GM19025 (cell line): ENCODE measurements around the gene ASMTL.
"Not testable (repeated sequence)": the region's sequence is repeated elsewhere in the genome, so short reads cannot be mapped to it uniquely, and the experiment has no call there.

Experiments used
- ATAC-seq: cut with Tn5 transposase; IDR thresholded peaks from one replicate; pipeline ENCODE4 v1.9.1; 2021; ENCODE audit warnings: mild to moderate bottlenecking, low read depth, moderate library complexity; ENCODE audit not compliant: unreplicated experiment

Gene ASMTL

DNA sequence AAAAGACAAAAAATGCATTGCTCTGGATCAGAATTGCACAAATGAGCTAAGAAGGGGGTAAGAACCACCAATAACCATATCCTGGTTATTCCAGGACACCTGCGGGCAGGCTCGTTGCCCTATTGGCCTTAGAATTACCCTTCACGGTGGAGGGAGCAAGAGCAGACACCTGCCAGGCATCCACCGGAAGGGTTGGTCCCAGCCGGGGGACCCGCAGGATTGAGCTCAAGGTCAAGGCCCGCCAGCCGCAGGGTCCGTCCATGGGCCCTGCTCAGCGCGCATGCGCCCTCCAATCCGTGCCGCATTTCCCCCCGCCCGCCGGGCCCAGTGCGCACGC is 61.4 kb downstream of the ASMTL start:
- ATAC-seq: no peak

DNA sequence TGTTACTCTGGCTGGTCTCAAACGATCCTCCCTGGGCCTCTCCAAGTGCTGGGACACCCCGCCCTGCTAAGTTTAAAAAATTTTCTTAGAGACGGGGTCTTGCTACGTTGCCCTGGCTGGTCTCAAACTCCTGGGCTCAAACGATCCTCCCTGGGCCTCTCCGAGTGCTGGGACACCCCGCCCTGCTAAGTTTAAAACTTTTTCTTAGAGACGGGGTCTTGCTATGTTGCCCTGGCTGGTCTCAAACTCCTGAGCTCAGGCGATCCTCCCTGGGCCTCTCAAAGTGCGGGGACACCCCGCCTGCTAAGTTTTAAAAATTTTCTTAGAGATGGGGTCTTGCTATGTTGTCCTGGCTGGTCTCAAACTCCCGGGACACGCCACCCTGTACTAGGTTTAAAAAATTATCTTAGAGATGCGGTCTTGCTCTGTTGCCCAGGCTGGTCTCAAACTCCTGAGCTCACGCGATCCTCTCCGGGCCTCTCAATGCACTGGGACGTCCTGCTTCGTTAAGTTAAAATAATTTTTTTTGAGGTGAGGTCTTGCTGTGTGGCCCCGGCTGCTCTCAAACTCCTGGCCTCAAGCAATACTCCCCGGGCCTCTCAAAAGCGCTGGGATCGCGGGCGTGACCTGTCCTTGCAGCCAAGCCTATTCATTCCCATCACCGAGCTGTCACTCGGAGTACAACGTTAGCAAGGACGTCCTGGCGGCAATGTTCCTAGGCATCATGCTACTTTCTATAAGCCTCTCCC is 61.9 kb downstream of the ASMTL start:
- no peak for ATAC-seq

DNA sequence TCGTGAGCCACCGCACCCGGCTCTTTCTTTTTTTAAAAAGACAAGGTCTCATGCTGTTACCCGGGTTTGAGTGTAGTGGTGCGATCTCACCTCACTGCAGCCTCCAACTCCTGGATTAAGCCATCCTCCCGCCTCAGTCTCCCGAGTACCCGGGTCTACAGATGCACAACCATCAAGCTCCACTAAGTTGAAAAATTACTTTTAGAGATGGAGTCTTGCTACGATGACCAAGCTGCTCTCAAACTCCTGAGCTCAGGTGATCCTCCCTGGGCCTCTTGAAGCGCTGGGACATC is 62.8 kb downstream of the ASMTL start:
- no peak for ATAC-seq

DNA sequence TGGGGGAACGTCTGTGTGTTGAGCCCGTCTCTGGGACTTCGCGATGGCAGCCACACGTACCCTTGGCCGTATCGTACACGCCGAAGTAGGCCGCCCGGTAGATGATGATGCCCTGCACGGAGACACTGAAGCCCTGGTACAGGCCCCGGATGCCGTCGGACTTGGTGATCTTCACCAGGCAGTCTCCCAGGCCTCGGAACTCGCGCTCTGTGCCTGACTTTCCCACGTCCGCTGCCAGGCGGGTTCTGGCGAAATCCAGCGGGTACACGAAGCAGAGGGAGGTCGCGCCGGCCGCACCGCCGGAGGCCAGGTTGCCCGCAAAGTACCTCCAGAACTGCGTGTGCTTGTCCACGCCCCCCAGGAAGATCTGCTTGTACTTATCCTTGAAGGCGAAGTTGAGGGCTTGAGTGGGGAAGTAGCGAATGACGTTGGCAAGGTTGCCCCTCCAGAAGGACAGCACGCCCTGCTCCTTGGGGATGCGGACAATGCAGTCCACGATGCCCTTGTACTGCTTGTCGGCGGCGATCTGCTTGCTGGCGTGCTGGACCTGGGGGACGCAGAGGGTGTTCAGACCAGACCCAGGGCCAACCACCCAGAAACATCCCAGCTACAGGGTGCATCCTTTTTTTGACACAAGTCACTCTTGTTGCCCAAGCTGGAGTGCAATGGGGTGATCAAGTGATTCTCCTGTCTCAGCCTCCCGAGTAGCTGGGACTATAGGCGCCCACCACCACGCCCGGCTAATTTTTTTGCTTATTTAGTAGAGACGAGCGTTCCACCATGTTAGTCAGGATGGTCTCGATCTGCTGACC is 63.3 kb downstream of the ASMTL start:
- ATAC-seq: no peak

DNA sequence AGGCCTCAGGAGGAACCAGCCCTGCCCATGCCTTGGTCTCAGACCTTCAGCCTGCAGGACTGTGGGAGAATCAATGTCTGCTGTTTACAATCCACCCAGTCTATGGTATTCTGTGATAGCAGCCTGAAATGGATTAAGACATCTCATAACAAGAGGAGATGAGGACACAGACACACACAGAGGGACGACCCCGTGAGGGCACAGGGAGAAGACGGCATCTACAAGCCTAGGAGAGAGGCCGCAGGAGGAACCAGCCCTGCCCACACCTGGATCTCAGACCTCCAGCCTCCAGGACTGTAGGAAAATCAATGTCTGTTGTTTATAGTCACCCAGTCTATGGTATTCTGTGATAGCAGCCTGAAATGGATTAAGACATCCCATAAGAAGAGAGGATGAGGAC is 64.1 kb downstream of the ASMTL start:
- no peak for ATAC-seq

DNA sequence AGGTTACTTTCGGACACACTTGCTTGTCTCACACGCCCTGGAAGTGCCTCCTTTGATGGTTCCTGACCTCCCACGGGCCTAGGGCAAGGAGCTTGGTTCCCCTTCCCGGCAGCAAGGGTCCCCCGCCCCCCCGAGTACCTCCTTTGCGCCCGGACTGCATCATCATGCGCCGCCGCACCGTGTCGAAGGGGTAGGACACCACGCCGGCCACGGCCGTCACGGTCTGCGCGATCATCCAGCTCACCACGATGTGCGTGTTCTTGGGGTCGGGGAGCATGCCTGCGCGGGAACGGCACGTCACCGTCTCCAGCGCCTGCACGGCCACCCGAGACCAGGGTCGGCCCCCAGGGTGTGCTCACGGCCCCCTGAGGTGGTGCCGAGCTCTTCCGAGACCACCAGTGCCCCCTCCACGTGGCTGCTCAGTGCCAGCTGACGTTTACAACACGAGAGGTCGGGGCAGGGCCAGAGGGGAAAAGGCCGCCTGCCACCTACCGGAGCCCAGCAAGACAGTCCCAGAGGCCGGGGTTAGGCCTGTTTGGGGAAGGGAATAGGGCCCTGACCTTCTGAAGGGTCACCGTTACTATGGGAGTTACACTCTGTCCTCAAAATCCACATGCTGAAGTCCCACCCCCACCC is 65.5 kb downstream of the ASMTL start:
- ATAC-seq: no peak

DNA sequence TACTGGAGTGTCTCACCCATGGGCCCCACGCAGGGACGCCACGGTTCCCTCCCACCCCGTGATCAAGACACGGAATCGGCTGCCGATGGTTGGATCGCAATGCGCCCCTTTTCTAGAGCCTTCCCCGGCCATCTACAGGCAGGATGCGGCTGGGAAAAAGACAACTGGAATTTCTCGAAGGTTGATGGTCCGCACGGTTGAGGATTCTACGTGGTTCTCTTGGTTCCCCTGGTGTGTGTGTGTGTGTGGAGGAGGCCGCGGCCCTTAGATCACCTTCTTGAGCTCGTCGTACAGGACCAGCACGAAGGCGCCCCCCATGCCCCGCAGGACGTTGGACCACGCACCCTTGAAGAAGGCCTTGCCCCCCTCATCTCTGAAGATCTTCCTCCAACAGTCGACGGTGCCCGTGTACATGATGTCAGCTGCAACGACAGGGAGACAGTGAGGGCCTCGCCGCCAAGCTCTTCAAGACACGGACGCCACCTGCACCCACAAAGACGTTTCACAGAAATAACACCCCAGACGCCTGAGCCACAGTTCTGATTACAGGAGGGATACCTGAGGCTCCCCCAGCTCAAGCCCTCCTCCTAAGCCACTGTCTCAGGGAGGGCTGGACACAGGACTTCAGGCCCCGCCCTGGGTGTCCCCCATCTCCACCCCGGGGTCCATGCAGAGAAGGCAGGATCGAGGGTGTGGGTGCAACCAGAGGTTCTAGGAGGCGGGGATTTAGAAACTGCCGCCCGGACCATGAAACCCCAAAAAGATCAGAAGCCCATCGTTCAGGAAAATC is 66.2 kb downstream of the ASMTL start:
- ATAC-seq: no peak

DNA sequence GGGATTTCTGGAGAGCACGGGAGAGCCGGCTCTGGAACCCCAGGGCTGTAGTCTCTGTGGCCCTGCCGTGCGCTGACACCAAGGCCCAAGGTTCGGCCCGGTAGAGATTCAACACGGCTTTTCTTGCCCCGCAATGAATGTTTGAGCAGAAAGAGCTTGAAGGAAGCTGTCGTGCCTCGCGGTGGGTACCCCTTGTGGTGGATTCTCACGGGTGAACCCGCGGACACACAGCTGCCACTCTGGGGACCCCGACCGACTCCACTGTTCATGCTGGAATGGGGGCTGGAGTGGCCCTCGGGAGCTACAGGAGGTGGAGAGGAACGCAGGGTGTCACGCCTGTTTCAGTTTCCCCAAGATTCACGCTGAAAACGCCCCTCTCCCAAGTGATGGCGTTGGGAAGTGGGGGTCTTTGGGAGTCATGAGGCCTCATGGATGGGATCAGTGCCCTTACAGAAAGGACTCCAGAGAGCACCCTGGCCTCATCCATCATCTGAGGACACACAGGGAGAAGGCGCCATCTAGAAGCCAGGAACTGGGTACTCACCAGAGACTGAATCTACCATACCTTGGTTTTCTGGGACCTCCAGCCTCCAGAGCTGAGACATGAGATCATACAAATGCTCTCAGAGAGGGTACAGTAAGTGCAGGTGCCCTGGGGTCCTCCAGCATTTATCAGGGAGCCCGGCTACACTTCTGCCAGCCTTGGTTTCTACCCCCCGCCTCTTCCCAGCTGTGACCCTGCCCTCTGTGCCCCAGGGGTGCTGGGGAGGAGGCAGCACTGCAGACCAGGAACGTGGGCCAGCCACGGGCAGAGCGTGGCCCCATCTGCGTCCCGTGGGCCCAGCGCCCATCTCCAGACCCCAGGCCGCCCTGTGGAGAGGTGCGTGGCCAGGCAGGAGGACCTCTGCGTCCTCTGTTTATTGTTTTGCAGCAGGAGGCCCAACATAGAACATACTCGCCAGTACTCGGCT is 67.2 kb downstream of the ASMTL start:
- no peak for ATAC-seq

DNA sequence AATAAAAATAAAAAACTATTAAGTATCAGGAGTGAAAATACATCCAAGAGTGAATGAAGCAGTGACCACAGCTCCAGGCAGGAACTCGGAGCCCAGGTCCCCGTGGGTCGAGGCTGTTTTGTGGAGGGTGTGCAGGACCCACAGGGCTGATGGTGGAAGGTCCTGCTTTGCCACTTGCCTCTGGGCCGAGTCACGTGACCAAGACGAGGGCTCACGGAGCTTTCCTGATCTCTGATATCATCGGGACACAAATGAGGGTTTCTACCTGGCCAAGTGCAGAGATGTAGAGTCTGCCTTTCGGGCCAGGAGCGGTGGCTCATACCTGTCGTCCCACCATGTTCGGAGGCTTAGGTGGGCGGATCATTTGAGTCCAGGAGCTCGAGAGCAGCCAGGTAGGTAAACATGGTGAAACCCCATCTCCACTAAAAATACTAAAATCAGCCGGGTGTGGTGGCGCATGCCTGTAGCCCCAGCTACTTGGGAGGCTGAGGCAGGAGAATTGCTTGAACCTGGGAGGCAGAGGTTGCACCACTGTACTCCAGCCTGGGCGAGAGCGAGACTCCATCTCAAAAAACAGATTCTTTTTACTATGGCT is 68.0 kb downstream of the ASMTL start:
- ATAC-seq: no peak

DNA sequence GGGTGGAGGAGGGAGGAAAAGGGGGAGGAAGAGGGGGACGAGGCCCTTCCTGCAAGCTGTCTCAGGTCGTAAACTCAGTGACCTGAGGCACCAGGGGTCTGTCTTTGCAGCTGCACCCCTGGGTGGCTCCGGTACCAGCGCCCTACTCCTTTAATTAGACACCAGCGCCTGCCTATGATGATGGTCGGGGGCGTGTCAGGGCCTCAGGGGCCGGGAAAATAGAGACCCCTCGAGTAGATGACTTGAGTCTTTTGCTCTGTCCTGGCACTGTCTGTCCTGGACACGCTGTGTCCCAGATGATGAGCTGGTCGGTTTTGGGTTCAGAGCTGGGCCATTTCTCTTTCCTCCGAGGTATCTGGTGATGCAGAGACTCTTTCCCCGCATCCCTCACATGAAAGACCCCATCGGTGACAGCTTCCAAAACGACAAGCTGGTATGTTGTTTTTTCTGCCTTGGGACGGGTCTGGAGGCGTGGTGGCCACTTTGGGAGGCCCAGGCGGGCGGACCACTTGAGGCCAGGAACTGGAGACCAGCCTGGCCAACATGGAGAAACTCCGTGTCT is 72.0 kb downstream of the ASMTL start:
- no peak for ATAC-seq

DNA sequence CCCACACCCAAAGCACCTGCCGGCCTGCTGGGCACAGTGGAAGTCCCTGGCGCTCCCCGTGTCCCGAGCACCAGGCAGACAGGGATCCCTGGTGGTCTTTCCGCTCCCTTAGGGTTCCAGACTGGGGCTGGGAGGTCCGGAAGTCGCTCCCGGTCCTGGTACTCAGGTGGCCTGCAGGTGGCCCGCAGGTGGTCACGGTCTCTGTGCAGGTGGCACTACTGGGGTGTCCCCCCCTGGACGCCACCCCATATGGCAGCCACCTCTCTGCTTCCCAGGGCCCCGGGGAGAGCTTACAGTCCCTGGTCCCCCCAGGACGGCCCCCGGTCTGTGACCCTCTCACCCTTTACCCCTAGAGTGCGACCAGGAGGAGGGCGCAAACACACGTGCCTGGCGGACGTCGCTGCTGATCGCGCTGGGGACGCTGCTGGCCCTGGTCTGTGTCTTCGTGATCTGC is 74.4 kb downstream of the ASMTL start:
- no peak for ATAC-seq

DNA sequence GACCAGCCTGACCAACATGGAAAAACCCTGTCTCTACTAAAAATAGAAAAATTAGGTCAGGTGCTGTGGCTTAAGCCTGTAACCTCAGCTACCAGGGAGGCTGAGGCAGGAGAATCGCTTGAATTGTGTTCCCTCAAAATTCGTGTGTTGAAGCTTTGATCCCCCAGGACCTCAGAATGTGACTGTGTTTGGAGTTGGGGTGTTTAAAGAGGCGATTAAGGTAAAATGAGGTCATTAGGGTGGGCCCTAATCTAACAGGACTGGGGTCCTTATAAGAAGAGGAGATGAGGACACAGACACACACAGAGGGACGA is 84.4 kb downstream of the ASMTL start:
- ATAC-seq: no peak

DNA sequence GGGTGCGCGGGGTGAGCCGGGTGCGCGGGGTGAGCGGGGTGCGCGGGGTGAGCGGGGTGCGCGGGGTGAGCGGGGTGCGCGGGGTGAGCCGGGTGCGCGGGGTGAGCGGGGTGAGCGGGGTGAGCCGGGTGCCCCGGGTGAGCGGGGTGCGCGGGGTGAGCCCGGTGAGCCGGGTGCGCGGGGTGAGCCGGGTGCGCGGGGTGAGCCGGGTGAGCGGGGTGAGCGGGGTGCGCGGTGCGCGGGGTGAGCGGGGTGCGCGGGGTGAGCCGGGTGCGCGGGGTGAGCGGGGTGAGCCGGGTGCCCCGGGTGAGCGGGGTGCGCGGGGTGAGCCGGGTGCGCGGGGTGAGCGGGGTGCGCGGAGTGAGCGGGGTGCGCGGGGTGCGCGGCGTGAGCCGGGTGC is 86.3 kb downstream of the ASMTL start:
- not testable (repeated sequence) for ATAC-seq

DNA sequence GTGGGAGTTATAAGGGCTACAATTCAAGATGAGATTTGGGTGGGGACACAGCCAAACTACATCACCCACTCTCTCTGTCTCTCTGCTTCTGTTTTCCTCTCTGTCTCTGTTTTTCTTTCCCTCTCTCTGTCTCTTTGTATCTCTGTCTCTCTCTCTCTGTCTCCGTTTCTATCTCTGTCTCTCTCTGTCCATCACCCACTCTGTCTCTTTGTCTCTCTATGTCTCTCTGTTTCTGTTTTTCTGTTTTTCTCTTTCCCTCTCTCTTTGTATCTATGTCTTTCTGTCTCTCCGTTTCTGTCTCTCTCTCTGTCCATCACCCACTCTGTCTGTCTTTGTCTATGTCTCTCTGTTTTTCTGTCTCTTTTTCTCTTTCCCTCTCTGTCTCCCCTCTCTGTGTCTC is 90.8 kb downstream of the ASMTL start:
- no peak for ATAC-seq

DNA sequence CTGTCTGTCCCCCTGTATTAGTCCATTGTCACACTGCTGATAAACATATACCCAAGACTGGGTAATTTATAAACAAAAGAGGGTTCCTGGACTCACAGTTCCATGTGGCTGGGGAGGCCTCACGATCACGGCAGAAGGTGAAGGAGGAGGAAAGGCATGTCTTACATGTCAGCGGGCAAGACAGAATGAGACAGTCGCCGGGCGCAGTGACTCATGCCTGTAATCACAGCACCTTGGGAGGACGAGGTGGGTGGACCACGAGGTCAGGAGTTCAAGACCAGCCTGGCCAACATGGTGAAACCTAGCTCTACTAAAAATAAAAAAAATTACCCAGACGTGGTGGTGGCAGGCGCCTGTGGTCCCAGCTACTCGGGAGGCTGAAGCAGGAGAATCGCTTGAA is 91.4 kb downstream of the ASMTL start:
- ATAC-seq: no peak

DNA sequence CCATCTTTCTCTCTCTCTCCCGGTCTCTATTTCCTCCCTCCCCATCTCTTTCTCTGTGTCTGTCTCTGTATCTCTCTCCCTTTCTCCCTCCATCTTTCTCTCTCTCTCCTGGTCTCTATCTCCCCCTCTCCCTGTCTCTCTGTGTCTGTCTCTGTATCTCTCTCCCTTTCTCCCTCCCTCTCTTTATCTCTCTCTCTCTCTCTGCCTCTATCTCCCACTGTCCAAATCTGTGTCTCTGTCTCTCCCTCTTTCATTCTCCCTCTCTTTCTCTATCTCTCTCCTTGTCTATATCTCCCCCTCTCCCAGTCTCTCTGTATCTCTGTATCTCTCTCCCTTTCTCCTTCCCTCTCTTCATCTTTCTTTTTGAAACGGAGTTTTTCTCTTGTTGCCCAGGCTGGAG is 92.5 kb downstream of the ASMTL start:
- no peak for ATAC-seq

DNA sequence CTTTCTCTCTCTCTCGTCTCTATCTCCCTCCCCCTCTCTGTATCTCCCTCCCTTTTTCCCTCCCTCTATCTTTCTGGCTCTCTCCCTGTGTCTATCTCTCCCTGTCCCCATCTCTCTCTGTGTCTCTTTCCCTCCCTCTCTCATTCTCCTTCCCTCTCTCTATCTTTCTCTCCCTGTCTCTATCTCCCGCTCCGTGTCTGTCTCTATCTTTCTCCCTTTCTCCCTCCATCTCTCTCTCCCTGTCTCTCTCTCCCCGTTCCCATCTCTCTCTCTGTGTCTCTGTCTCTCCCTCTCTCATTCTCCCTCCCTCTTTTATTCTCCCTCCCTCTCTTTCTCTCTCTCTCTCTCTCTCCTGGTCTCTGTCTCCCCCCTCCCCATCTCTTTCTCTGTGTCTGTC is 93.2 kb downstream of the ASMTL start:
- ATAC-seq: no peak

DNA sequence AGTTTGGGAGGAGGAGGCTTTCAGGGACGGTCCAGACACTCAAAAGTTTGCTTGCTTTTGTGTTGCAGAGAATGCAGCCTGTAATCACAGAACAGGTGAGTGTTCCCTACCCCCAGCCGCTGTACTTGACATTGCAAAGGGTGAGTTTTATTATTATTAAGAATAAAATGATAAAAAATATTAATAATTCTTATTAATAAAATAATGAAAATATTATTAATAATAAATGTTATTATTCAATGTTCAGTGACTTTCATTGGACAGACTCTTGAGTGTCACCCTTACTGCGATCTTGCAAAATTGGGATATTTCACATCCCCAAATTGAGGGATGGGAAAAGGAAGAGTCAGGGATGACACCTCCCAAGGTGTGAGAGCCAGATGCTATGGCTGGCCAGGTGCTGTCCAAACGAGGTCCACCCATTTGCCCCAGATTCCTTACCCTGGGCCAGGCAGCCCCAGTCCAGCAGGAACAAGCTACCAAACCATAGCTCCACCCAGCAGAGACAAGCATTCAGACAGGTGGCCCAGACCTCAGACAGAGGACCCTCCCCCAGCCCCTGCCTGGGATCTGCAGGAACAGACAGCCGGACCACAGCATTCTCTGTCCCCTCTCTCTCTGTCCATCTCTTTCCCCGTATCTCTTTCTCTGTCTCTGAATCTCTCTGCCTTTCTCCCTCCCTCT is 93.8 kb downstream of the ASMTL start:
- no peak for ATAC-seq

DNA sequence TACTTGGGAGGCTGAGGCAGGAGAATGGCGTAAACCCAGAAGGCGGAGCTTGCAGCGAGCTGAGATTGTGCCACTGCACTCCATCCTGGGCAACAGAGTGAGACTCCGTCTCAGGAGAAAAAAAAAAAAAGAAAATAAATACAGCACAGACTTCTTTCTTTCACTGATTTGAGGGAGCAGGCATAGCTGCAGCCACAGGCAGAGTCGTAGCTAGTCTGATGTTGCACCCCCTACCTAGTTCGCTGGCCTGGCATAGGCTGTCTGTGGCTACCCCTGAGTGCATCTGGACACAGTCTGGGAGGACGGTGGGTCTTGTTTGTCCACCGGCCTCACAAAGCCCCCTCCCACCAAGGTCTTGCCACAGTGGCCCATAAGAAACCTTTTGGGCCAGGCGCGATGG is 94.7 kb downstream of the ASMTL start:
- no peak for ATAC-seq
